IPS-18a (cell line): ENCODE measurements around the gene PPP6R3.

ENCODE experiments used
- H3K27ac ChIP-seq: one replicate; pipeline ENCODE4 v1.5.1; 2013; ENCODE audit warnings: low read length
- H3K27me3 ChIP-seq: one replicate; pipeline ENCODE4 v1.6.1; 2013; ENCODE audit warnings: mild to moderate bottlenecking, low read length; ENCODE audit not compliant: control insufficient read depth, insufficient read depth
- H3K36me3 ChIP-seq: one replicate; pipeline ENCODE4 v1.6.1; 2013; ENCODE audit warnings: low read depth, low read length; ENCODE audit not compliant: control insufficient read depth
- H3K4me1 ChIP-seq: one replicate; pipeline ENCODE4 v1.6.1; 2013; ENCODE audit warnings: low read depth, low read length; ENCODE audit not compliant: control insufficient read depth
- H3K4me3 ChIP-seq: one replicate; pipeline ENCODE4 v1.5.1; 2013; ENCODE audit warnings: low read length
- H3K9ac ChIP-seq: one replicate; pipeline ENCODE4 v1.6.1; 2013; ENCODE audit warnings: mild to moderate bottlenecking, low read length, moderate library complexity
- H3K9me3 ChIP-seq: one replicate; pipeline ENCODE4 v1.6.1; 2013; ENCODE audit warnings: low read depth, low read length; ENCODE audit not compliant: control insufficient read depth

PPP6R3 gene

GRCh38 chr11:68658097-68658496 lies 197.5 kb downstream of the PPP6R3 start:
- no peaks in the 10 kb centered on the region for H3K27me3 ChIP-seq
- no peaks in the 10 kb centered on the region for H3K9me3 ChIP-seq
- no peak overlapping the region for H3K27ac ChIP-seq
- H3K4me1 ChIP-seq = no peaks in the 10 kb centered on the region
- H3K36me3 ChIP-seq = no peaks in the 10 kb centered on the region
- no peak overlapping the region for H3K4me3 ChIP-seq
- no peak overlapping the region for H3K9ac ChIP-seq

GRCh38 chr11:68658661-68659060 lies 198.1 kb downstream of the PPP6R3 start:
- H3K9me3 ChIP-seq = no peaks in the 10 kb centered on the region
- no peak overlapping the region for H3K27ac ChIP-seq
- H3K27me3 ChIP-seq = no peaks in the 10 kb centered on the region
- no peak overlapping the region for H3K4me3 ChIP-seq
- no peaks in the 10 kb centered on the region for H3K36me3 ChIP-seq
- no peak overlapping the region for H3K9ac ChIP-seq
- no peaks in the 10 kb centered on the region for H3K4me1 ChIP-seq

GRCh38 chr11:68659158-68659921 lies 198.8 kb downstream of the PPP6R3 start:
- Histone ChIP-seq H3K4me3 (no peak overlapping the region), H3K4me1 (no peaks in the 10 kb centered on the region), H3K27ac (no peak overlapping the region), H3K9ac (no peak overlapping the region), H3K27me3 (no peaks in the 10 kb centered on the region), H3K36me3 (no peaks in the 10 kb centered on the region), H3K9me3 (no peaks in the 10 kb centered on the region)

- no peaks in the 10 kb centered on the region for H3K9me3 ChIP-seq
- no peaks in the 10 kb centered on the region for H3K4me1 ChIP-seq
- no peak overlapping the region for H3K27ac ChIP-seq
- H3K9ac ChIP-seq = no peak overlapping the region
- H3K4me3 ChIP-seq = no peak overlapping the region
- H3K27me3 ChIP-seq = no peaks in the 10 kb centered on the region
- no peaks in the 10 kb centered on the region for H3K36me3 ChIP-seq
Measured at GRCh38 chr11:68660066-68660810, 199.7 kb downstream of the PPP6R3 start.

DNA sequence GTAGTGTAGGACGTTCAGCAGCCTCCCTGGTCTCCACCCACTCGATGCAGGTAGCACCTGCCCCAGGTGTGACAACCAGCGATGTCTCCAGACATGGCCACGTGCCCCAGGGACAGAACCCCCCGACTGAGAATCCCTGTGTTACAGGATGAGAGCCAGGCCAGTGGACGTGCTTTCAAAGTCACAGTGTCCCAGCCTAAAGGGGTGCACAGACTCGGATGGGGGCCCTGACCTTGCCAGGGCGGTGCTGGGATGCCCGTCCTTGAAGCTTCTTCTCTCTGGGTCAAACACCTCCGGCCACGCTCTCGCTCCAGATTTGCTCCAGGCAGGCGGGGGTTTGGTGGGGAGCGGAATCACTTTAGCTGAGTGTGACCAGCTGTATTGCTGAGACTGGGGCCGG lies 200.5 kb downstream of the PPP6R3 start:
- no peaks in the 10 kb centered on the region for H3K27me3 ChIP-seq

GRCh38 chr11:68661697-68662603 lies 201.4 kb downstream of the PPP6R3 start:
- Histone ChIP-seq H3K27ac (no peak overlapping the region), H3K36me3 (no peaks in the 10 kb centered on the region), H3K4me3 (no peak overlapping the region), H3K4me1 (peaks cover 6% of the 10 kb centered on the region), H3K9ac (no peak overlapping the region), H3K9me3 (no peaks in the 10 kb centered on the region), H3K27me3 (no peaks in the 10 kb centered on the region)

More for the DNA sequence above, 200.5 kb downstream of the PPP6R3 start:
- no peaks in the 10 kb centered on the region for H3K9me3 ChIP-seq
- no peaks in the 10 kb centered on the region for H3K36me3 ChIP-seq
- no peaks in the 10 kb centered on the region for H3K4me1 ChIP-seq
- no peak overlapping the region for H3K4me3 ChIP-seq
- H3K9ac ChIP-seq = no peak overlapping the region
- no peak overlapping the region for H3K27ac ChIP-seq

DNA sequence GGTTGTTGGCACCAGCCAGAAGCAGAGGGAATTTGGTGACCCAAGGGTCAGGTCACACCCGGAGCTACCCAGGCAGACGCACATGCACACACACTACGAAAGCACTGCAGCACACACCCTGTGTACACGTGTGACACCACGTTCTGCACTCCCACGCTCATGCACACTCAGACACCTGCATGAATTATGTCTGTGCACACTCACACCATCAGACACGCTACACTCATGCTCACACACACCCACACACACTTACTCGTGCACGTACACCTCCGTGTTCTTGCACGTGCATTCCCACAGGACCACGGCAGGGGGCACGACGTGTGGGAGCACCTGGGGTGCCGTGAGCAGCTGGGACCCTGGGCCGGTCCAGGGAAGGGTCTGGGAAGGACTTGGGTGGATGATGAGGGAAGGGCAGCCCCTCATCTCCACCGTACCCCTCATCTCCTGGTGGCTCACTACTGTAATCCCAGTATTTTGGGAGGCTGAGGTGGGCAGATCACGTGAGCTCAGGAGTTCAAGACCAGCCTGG lies 203.0 kb downstream of the PPP6R3 start:
- H3K36me3 ChIP-seq = no peaks in the 10 kb centered on the region
- H3K4me3 ChIP-seq = no peak overlapping the region
- peaks cover 6% of the 10 kb centered on the region for H3K4me1 ChIP-seq
- H3K9ac ChIP-seq = no peak overlapping the region
- no peaks in the 10 kb centered on the region for H3K9me3 ChIP-seq
- H3K27me3 ChIP-seq = no peaks in the 10 kb centered on the region
- no peak overlapping the region for H3K27ac ChIP-seq

GRCh38 chr11:68664141-68664540 lies 203.6 kb downstream of the PPP6R3 start:
- no peak overlapping the region for H3K9ac ChIP-seq
- H3K27ac ChIP-seq = no peak overlapping the region
- H3K9me3 ChIP-seq = no peaks in the 10 kb centered on the region

DNA sequence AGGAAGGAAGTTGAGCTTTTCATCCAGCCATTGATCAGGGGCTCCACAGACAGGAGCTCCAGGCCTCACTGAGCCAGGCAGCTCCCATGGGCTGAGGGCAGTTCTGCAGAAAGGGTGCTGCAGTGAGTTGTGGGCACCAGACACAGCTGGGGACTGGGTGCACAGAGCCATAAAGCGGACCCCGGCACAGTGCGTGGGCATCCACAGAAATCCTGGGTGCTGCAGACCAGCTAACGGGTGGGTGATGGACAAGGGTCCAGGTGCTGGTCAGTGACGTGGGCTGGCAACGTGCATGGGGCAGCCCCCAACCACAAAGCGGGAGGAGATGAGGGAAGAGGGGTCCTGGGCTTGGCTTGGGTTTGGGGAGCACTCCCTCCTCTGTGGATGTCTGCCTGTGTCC lies 204.4 kb downstream of the PPP6R3 start:
- Histone ChIP-seq H3K4me1 (peaks cover 6% of the 10 kb centered on the region), H3K27ac (no peak overlapping the region), H3K4me3 (no peak overlapping the region), H3K36me3 (no peaks in the 10 kb centered on the region), H3K9ac (no peak overlapping the region), H3K9me3 (no peaks in the 10 kb centered on the region), H3K27me3 (no peaks in the 10 kb centered on the region)

More at GRCh38 chr11:68664141-68664540, 203.6 kb downstream of the PPP6R3 start:
- Histone ChIP-seq H3K36me3 (no peaks in the 10 kb centered on the region), H3K4me3 (no peak overlapping the region), H3K4me1 (peaks cover 6% of the 10 kb centered on the region), H3K27me3 (no peaks in the 10 kb centered on the region)
